HG02678 (cell line): ENCODE measurements around the gene NDOR1.

Source experiments
- ATAC-seq: cut with Tn5 transposase; IDR thresholded peaks from one replicate; pipeline ENCODE4 v1.9.1; 2021; ENCODE audit warnings: mild to moderate bottlenecking, moderate library complexity; ENCODE audit not compliant: unreplicated experiment

NDOR1 gene

DNA sequence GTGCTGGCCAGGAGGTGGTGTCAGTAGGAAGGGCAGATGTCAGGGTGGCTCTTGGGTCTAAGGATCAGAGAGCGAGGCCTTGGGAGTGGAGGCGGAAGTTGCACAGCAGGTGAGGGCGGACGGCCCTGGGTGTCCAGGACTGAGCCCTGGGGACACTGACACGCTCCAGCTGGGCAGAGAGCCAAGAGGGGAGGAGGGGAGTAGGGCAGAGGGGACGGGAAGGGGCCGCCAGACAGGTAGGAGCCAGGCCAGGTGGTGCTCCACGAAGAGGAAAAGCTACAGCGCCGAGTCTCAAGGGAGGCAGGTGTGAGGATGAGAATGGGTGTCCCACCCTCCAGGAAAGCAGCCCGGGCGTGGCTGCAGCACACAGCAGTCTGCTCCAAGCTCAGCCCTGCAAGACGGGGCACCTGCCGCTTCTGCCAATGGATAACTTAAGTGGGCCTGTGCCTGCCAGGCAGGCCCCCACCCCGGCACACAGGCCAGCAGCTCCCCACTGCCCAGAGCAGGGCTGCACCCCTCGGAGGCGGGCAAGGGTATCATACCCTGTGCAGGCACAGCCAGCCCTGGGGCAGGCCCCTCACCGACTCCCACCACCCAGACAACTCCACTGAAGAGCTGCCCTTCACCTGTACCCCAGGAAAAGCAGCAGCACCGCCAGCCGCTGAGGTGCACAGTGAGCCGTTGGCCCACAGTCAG is 9.8 kb upstream of the NDOR1 start:
- no peak for ATAC-seq

DNA sequence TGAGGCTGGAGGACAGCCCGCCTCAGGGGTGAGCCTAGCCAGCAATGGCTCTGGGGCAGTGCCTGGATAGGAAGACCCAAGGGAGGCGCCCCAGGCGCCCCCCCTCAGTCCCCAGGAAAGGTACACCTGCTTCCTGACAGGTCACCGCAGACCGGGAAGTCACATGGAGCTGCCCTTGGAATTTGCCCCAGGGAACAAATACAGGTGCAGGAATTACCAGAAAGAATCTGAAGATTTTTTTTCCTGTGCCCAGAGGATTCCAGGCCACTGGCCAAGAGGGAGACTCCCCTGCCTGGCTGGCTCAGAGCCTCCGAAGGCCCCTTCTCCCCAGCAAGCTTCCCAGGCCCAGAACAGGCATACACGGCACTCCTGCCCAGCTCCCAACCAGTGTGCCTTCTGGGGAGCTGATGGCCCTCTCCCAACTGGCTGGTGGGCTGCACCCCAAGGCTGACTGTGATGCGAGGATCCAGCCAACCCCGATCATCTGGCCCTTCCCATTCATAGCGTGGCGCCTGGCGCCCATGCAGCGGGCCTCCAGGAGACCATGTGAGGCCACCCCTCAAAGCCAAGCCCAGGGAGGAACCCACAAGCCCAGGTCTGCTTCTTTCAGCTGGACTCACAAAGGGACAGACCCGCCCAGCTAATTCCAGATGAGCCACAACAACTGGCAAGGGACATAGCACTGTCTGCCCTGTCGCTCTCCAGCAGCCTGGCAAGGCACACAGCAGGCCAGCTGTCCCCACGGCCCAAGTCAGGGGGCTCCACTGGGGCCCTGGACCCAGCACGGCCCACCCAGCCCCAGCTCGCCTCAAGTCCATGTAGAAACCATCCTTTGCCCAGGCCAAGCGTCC is 7.2 kb upstream of the NDOR1 start:
- ATAC-seq = no peak

DNA sequence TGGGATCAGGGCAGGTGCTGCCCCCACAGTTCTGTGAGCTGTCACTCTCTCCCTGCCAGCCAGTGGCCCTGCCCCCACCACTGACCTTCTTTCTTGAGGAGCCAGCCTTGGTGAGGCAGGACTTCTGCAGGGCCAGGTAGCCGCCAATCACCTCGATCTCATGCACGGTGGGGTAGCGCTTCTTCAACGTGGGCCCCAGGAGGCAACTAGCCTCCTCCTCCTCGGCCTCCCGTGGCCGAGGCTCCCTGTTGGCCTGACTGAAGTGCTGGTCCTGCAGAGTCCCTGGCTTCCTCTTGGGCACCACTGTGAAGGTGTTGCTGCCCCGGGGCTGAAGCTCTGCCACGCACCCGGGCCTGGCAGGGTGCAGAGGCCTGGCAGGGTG is 6.6 kb upstream of the NDOR1 start:
- no peak for ATAC-seq

DNA sequence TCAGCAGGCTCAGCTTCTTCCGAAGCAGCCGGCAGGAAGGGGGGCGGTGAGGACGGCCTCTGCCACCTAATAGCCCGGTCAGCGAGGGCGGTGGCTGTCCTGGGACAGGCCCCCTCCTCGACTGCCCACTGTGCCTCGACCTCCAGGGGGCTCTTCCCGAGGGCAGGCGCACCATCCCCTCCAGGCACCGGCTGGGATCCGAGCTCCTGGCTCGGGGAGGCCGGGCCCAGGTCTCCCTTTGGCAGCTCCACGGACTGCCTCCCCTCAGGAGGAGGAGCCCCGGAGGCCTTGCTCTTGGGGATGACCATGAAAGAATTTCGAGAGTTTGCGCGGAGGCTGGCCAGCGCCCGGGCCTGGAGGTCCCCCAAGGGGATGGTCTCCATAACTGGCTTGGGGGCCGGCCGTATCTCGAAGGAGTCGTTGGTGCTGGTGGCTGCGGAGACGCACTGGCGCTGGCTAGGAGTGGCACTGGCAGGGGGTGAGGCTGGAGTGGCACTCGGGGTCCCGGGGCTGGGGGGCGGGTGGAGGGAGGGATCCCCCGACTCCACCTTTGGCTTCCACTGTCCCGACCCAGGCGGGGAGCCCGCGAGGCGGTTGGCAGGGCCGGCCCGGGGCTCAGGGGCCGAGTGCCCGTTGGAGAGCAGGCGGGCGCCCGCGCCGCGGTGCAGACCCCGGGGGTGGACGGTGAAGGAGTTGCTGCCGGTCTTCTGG is 5.9 kb upstream of the NDOR1 start:
- ATAC-seq = no peak

DNA sequence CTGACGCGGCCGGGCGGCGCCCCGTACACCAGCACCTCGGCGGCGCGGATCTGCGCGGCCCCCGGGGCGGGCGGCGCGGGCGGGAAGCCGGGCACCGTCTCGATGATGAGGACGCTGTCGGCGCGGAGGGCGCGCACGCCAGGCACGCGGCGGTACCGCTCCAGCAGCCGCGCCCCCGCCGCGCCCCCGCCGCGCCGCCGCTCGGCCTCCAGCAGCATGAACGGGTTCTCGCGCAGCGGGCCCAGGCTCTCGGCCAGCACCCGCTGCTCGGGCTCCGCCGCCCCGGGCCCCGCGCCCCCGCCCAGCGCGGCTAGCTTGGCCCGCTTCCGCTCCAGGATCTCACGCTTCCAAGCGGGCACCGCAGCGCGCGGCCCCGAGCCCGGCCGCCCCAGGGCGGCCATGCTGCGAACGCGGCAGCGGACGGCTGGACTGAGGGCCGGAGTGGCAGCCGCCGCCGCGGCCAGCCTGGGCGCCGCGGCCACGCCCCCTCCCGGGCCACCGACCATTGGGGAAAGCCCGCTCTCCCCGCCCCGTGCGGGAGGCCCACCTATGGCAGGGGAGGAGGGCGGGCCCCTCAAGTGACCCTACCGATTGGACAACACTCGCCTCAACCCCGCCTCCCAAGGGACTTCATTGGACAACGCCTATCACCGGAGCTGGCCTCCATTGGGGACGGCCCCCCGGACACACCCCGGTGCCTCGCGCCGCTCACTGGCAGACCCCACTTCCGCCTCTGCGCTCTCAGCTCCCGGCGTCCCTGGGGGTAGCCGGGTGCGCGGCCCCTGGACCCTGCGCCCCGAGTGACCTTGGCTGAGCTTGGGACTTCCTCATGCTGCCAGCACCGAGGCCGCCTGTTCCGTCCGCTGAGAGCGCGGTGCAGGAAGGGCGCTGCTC is 4.9 kb upstream of the NDOR1 start, which contains the start of gene TPRN:
TSS of gene TPRN (minus strand) at position 431 of the 894 bp plus-strand sequence. CDS start at position 401, 30 bp downstream.
- ATAC-seq = peak; percentile 91

DNA sequence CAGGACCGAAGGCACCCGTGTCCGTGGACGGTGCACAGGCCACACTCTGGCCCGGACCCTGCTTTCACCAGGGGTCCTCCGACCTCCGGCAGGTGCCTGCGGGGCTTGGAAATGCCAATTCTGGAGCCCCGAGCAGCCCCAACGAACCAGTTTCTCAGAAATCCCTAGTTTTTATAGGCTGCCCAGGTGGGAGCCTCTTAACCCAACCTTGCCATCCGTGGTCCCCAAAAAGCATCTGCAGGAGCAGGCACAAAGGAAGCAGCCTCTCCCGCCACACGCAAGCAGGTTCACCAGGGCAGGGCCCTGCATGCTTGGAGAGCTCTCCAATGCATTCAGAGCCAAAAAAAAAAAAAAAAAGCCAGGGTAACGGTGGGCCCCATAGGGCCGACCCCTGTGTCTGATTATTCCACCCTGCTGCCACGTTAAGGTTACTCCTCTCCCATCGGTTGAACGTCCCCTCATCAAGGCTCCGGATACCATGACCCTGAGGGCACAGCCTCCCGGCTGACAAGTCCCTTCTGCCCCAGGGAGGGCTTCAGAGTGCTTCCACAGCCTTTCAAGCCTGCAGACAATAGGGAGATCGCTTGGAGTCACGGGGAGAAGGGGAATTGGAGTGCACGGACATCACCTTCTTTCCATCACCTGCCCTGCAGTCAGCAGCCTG is 4.2 kb upstream of the NDOR1 start:
- ATAC-seq = no peak

DNA sequence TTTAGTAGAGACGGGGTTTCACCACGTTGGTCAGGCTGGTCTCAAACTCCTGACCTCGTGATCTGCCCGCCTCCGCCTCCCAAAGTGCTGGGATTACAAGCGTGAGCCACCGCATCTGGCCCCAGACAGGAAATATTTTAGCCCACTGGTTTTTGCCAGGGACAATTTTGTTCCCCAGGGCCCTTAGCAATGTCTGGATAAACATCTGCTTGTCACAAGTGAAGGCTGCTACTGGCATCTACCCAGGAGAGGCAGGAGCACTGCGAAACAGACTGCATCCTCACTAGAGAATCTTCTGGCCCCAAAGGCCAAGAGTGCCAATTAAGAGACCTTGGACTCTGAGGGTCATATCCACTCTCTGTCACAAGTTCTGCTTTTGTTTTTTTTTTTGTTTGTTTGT is 2.5 kb upstream of the NDOR1 start:
- no peak for ATAC-seq

DNA sequence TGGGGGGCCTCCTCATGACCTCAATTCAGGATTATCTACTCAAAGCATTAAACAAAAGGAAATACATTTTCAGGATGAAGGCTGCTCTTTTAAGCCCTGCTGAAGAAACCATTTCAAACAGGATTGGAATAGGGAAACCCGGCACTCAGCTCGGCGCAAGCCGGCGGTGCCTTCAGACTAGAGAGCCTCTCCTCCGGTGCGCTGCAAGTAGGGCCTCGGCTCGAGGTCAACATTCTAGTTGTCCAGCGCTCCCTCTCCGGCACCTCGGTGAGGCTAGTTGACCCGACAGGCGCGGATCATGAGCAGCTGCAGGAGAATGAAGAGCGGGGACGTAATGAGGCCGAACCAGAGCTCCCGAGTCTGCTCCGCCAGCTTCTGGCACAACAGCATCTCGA is 772 bp upstream of the NDOR1 start:
- no peak for ATAC-seq

DNA sequence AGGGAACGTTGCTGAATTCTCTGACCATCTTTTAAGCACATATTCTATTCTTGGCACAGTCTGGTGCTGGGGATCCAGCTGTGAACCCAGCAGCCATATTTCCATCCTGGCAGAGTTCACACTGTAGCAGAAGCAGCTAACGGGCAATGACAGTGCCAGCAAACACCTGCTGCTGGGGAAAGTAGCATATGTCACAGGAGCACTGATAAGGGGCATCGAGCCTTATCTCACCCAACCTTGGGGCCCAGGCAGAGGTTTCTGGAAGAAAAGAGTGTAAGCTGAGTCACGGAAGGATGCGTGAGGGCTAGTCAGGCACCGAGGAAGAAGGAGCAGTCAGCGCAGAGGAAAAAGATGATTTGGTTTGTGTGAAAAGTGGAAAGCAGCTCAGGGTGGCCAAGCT is 1.1 kb downstream of the NDOR1 start:
- ATAC-seq = no peak

DNA sequence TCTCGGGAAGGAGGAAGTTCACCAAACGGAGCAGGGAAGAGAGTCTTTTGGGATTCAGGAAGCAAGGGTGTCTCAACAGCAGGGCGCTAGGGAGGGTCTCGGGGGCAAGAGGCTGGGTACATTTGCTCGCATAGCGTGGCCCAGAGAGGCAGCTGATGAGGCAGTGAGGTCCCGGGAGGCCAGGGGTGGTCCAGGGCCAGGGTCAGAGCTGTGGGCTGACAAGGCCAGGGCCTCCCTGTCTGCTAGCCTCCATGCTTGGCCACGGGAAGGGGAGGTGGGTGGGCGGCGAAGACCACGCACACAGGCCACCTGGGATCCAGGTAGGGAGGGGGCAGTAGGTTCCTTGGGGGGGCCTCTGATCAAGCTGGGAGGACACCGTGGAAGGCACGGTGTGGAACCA is 6.0 kb downstream of the NDOR1 start:
- no peak for ATAC-seq

DNA sequence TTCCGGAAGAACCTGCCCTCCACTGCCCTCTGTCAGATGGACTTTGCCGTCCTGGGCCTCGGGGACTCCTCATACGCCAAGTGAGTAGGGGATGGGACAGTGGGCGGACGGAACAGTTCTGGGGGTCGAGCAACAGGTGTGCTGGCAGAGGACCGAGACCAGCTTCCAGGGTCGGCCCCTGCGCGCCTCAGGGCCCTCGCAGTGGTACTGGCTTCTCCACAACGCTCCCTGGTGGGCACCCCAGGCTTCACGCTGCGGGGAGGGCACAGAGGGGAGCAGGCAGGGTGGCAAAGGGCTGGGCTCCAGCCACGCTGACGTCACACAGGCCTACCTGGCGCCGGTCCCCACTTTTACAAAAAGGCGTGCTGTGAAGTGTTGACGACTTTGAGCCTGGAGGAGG is 7.0 kb downstream of the NDOR1 start:
- ATAC-seq = no peak

DNA sequence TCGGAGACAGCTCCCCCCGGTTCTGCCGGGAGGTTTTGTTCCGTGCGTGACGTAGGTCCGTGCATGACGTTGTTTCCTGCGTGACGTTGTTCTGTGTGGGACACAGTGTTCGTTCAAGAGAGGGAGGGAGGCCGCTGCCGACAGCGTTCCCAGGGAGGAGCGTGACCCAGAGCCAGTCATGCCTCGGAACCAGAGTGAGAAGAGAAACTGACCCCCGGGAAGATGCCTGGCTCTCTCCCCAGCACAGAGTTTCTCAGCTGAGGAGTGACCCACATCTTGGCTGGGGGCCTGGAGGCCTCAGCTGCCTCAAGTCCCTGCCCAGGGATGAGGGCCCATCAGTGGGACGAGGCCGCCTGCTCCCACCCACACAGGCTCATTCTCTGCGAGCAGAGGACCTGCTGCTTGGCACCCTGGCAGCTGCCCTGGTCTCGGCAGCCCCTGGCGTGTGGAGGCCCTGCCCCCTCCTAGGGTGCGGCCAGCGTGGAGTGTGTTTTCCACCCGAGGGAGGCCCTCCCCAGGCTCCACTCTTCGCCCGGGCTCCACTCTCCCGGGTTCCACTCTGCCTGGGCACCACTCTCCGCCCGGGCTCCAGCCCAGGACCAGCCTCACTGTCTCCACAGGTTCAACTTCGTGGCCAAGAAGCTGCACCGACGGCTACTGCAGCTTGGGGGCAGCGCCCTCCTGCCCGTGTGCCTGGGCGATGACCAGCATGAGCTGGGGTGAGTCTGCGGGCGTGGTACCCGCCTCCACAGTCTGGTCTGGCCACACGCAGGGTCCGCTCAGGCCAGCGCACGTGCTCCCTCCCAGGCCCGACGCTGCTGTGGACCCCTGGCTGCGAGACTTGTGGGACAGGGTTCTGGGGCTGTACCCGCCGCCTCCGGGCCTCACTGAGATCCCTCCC is 7.9 kb downstream of the NDOR1 start:
- no peak for ATAC-seq

DNA sequence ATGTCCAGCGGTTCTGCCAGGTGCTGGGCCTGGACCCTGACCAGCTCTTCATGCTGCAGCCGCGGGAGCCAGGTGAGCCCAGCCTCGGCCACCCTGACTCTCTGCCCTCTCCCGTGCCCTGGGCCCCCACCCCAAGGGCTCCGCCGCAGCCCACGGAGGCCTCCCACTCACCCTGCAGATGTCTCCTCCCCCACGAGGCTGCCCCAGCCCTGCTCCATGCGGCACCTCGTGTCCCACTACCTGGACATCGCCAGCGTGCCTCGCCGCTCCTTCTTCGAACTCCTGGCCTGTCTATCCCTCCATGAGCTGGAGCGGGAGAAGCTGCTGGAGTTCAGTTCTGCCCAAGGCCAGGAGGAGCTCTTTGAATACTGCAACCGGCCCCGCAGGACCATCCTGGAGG is 9.1 kb downstream of the NDOR1 start:
- no peak for ATAC-seq

DNA sequence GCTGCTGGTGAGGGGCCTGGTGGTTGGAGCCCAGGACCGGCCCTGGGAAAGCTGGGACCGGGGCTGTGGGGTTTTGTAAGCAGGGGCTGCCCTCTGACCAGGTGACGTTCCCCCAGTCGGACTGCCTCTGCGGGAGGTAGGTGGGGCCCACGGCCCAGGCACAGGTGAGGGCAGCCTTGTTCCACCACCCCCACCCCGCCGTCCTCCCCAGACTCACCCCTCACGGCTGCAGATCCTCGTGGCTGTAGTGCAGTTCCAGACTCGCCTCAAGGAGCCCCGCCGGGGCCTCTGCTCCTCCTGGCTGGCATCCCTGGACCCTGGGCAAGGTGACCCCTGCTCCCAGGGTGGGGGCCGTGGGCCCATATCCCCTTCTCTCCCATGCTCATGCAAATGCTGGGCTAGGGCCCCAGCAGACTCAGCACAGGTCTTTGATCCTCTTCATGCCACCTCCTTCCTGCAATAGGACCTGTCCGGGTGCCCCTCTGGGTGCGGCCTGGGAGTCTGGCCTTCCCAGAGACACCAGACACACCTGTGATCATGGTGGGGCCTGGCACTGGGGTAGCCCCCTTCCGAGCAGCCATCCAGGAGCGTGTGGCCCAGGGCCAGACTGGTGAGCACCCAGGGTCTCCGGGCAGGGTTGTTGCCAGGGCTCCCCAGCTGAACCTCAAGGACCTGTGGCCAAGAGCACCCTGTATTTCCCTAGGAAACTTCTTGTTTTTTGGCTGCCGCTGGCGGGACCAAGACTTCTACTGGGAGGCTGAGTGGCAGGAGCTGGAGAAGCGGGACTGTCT is 9.9 kb downstream of the NDOR1 start:
- no peak for ATAC-seq

DNA sequence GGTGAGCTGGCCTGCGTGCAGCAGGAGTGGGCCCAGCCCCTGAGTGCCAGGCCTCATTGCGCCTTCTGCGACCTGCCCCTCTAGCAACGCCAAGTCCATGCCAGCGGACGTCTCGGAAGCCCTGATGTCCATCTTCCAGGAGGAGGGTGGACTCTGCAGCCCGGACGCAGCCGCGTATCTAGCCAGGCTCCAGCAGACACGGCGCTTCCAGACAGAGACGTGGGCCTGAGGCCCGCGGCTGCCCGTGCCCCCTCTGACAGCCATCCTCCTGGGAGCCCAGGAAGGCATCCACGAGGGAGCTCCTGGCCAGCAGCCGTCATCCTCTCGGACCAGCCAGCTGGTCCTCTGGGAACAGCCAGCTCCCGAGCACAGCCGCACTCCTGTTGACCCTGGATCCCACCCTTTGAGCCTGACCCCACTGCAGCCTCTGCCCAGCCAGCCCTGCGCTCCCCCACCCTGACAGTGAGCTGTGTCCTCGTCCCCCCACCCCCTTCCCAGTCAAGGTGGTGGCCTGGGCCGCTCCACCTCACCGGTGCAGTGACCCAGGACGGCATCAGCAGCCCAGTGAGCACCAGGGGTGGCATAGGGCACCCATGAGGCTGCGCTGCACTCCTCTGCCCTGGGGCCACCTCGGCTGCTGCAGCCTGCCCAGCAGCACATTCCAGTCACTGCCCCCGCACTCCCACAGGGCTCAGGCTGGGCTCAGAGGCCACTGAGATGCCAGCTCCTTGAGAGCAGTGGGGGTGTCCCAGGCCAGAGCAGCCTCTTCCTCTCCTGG is 10.9 kb downstream of the NDOR1 start:
- ATAC-seq = no peak

DNA sequence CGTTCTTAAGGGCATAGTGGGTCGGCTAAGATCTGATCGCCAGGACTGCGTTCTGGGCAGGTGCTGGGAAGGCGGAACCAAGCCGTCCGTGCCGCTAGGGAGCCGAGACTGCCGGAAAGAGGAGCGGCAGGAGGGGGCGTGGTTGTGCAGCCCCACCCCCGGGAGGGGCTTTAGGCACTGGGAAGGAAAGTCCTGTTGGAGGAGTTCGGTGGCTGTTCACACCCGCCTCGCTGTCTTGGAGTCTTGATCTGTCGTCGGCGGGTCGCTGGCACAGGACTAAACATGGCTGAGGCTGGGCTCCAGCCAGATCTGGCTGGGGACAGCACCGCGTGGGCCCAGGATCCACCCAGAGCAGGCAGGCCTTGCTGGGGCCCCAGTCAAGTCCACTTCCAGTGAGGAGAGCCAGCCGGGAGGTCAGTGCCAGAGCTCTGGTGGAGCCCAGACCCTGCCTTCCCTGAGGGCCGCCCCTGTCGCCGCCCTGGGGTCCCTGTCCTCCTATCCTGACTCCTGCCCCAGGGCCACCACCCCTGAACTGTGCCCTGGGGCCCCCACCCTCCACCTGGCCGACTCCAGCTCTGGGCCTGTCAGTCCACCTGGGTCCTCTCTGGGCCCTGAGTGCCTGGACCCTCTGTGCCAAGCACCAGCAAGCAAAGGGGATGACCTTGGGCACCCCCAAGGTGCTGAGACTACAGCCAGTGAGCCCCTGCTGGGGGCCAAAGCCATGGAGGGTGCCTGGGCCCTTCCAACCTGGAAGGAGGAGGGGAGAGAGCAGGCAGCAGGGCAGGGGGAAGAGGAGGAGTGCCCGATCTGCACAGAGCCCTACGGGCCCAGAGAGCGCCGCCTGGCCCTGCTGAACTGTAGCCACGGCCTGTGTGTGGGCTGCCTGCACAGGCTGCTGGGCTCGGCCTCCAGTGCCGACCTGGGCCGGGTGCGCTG is 12.0 kb downstream of the NDOR1 start:
- no peak for ATAC-seq
